ENCODE measurements around the gene EXOSC2. TPM values are rescaled to one million over a fixed set of nuclear protein-coding genes. Genes with fewer than 3 reads are reported as not detected.

Gene EXOSC2
- total and polyA plus RNA-seq, 2 of the 8 experiments (the other 6 are each of a cell fraction or from before 2014, with no cell fraction given): 47.8 to 93.6 TPM

GRCh38 chr9:130669965-130670364 is 23.6 kb upstream of the EXOSC2 start:
- Histone ChIP-seq H4K5ac (ENCODE audit: insufficient read length, low read depth, low read length) (no peak overlapping the region), H3K79me1 (ENCODE audit: low read depth, low read length) (no peaks in the 10 kb centered on the region), H3K27ac (ENCODE audit: low read depth, low read length) (no peak overlapping the region), H4K20me1 (replicated peaks in 1 of 2; ENCODE audit: control insufficient read depth in 1 of 2, insufficient read depth in 2 of 2, low read length in 2 of 2) (peaks cover 4 to 9% of the 10 kb centered on the region in 2 experiments), H3K14ac (ENCODE audit: insufficient read length) (no peak overlapping the region), H3K18ac (ENCODE audit: extremely low read depth, low read length) (no peak overlapping the region), H3K9ac (replicated peaks in 1 of 4; ENCODE audit: extremely low read depth in 1 of 4, low read depth in 3 of 4, low read length in 3 of 4) (no peak overlapping the region), H2BK15ac (ENCODE audit: low read length) (no peak overlapping the region), H3K27me3 (replicated peaks in 1 of 4; ENCODE audit: control insufficient read depth in 3 of 4, extremely low read depth in 1 of 4, insufficient read depth in 3 of 4, low read length in 3 of 4) (peaks cover 38 to 51% (median 47%) of the 10 kb centered on the region in 4 experiments), H2BK5ac (ENCODE audit: low read depth, low read length) (no peak overlapping the region), H3K4ac (replicated peaks; ENCODE audit: insufficient read length, low read depth, low read length) (no peak overlapping the region), H2AK5ac (ENCODE audit: low read depth, low read length) (no peak overlapping the region), H4K91ac (replicated peaks; ENCODE audit: insufficient read length, low read length) (no peak overlapping the region), H4K8ac (ENCODE audit: extremely low read depth, insufficient read depth, low read length) (no peak overlapping the region), H3K79me2 (ENCODE audit: control insufficient read depth in 1 of 2, insufficient read depth in 2 of 2, low read length in 2 of 2) (no peaks in the 10 kb centered on the region), H3K23me2 (ENCODE audit: low read depth, low read length) (no peaks in the 10 kb centered on the region), H3K23ac (ENCODE audit: insufficient read length) (no peak overlapping the region), H2BK120ac (replicated peaks; ENCODE audit: low read depth, low read length) (no peak overlapping the region), H3K9me3 (ENCODE audit: insufficient read depth in 2 of 2, low read depth in 1 of 2, low read length in 1 of 2) (no peaks in the 10 kb centered on the region), H3K56ac (replicated peaks; ENCODE audit: insufficient read length, low read depth, low read length) (no peak overlapping the region), H2BK20ac (ENCODE audit: low read length) (no peak overlapping the region), H3K36me3 (ENCODE audit: control insufficient read depth in 2 of 4, insufficient read depth in 4 of 4, low read length in 3 of 4) (no peaks in the 10 kb centered on the region), H3K4me2 (ENCODE audit: insufficient read depth in 1 of 2, low read depth in 2 of 2, low read length in 2 of 2) (no peak overlapping the region), H3K4me3 (ENCODE audit: extremely low read depth in 1 of 4, insufficient read depth in 2 of 4, low read depth in 3 of 4, low read length in 4 of 4) (no peak overlapping the region), H2BK12ac (ENCODE audit: low read depth, low read length) (no peak overlapping the region), H2AFZ (ENCODE audit: low read length) (no peak overlapping the region), H3K4me1 (replicated peaks in 1 of 4; ENCODE audit: control insufficient read depth in 3 of 4, insufficient read depth in 4 of 4, low read length in 3 of 4) (peaks cover 0 to 16% (median 10%) of the 10 kb centered on the region in 4 experiments; a peak in 6 of 7 replicates)
- ChIA-PET POLR2A (ENCODE audit: partially characterized antibody) (interaction anchor here (0.6 kb wide), 1 partner anchor 1045 kb away, joined by 3 read pairs; no protein-coding TSS in a partner anchor), CTCF (ENCODE audit: partially characterized antibody) (interaction anchor here (1.8 to 6.0 kb wide), 3 partner anchors 11 to 31 kb away, joined by 4 to 53 read pairs (median 7); no protein-coding TSS in a partner anchor)
- WGBS, 2 experiments (ENCODE audit: extremely low coverage in 1 of 2, insufficient coverage in 1 of 2, insufficient read length in 1 of 2, insufficient replicate concordance in 2 of 2, low coverage in 1 of 2, low lambda C conversion rate in 2 of 2, missing lambda C conversion rate in 1 of 2): 72% methylated on average over 4 of the region's 4 CpGs; no CpG with 5 or more reads in 1 of the 2 experiments
- TF ChIP-seq CTBP2 (IDR thresholded peaks at IDR 0.05; ENCODE audit: borderline replicate concordance, insufficient read depth, insufficient read length, low read length) (no peak), JUN (IDR thresholded peaks at IDR 0.05; ENCODE audit: low read depth, low read length) (no peak), SIRT6 (IDR thresholded peaks at IDR 0.05; ENCODE audit: low read length) (no peak)
- FAIRE-seq (no peak), DNase-seq (ENCODE audit: low read depth in 1 of 2, low spot score in 2 of 2) (no peak)

Measured in H1 (cell line).